GM23248 (cell line): ENCODE results near the gene ZNF687. TPM values are rescaled to one million over a fixed set of nuclear protein-coding genes. Genes with fewer than 3 reads are reported as not detected.
A peak's percentile ranks its signal among the peaks of the same experiment; 100 is the strongest.

Experiments used
- DNase-seq: peaks from one replicate; pipeline ENCODE4 v3.0.0-alpha.2; 2015
- H2AFZ ChIP-seq: fragments of 200-600 bp; sonication (generic); 2 replicates; pipeline ENCODE4 v1.6.1; 2016; ENCODE audit warnings: antibody characterized with exemption
- H3F3A ChIP-seq: fragments of 200-600 bp; sonication (generic); 2 replicates; pipeline ENCODE4 v1.6.1; 2016; ENCODE audit warnings: mild to moderate bottlenecking, antibody characterized with exemption, mixed run types; ENCODE audit not compliant: insufficient read depth
- H3K27ac ChIP-seq: fragments of 200-600 bp; sonication (generic); 2 replicates; pipeline ENCODE4 v1.5.1; 2016; ENCODE audit warnings: mild to moderate bottlenecking
- H3K27me3 ChIP-seq: fragments of 200-600 bp; sonication (generic); replicated peaks from 2 replicates; pipeline ENCODE4 v1.6.1; 2016; ENCODE audit warnings: mild to moderate bottlenecking; ENCODE audit not compliant: insufficient read depth
- H3K36me3 ChIP-seq: fragments of 200-600 bp; sonication (generic); 2 replicates; pipeline ENCODE4 v1.6.1; 2016; ENCODE audit warnings: low read depth, mild to moderate bottlenecking
- H3K4me1 ChIP-seq: fragments of 200-600 bp; sonication (generic); 2 replicates; pipeline ENCODE4 v1.6.1; 2016; ENCODE audit warnings: mild to moderate bottlenecking; ENCODE audit not compliant: insufficient read depth
- H3K4me2 ChIP-seq: fragments of 200-600 bp; sonication (generic); one replicate; pipeline ENCODE4 v1.6.1; 2016; ENCODE audit warnings: mild to moderate bottlenecking; ENCODE audit not compliant: unreplicated experiment
- H3K4me3 ChIP-seq: fragments of 200-600 bp; sonication (generic); 2 replicates; pipeline ENCODE4 v1.5.1; 2016; ENCODE audit warnings: mild to moderate bottlenecking
- H3K79me2 ChIP-seq: fragments of 200-600 bp; sonication (generic); 2 replicates; pipeline ENCODE4 v1.6.1; 2016; ENCODE audit warnings: mild to moderate bottlenecking; ENCODE audit not compliant: insufficient read depth
- H3K9ac ChIP-seq: fragments of 200-600 bp; sonication (generic); 2 replicates; pipeline ENCODE4 v1.6.1; 2016; ENCODE audit warnings: mild to moderate bottlenecking
- H3K9me2 ChIP-seq: fragments of 200-600 bp; sonication (generic); 2 replicates; pipeline ENCODE4 v1.6.1; 2016; ENCODE audit warnings: mixed run types, mild to moderate bottlenecking, moderate library complexity; ENCODE audit not compliant: insufficient read depth
- H3K9me3 ChIP-seq: fragments of 200-600 bp; sonication (generic); one replicate; pipeline ENCODE4 v1.6.1; 2017; ENCODE audit warnings: low read depth
- H4K20me1 ChIP-seq: fragments of 200-600 bp; sonication (generic); 2 replicates; pipeline ENCODE4 v1.6.0; 2016; ENCODE audit not compliant: insufficient read depth
- EZH2 ChIP-seq: fragments of 200-600 bp; sonication (generic); IDR thresholded peaks from 2 replicates; pipeline ENCODE4 v1.6.1; 2018; ENCODE audit warnings: antibody characterized with exemption, mild to moderate bottlenecking; ENCODE audit not compliant: insufficient read depth, poor library complexity, severe bottlenecking
- EZH2phosphoT487 ChIP-seq: fragments of 200-600 bp; sonication (generic); IDR thresholded peaks from 2 replicates; pipeline ENCODE4 v1.6.1; 2018; ENCODE audit warnings: antibody characterized with exemption, moderate library complexity, mild to moderate bottlenecking, low read depth; ENCODE audit not compliant: insufficient read depth
- WGBS, 2 experiments: methylation state at CpG; one replicate each; pipeline ENCODE4 v1.1.6; 2015 to 2017; ENCODE audit warnings: low lambda C conversion rate in 2 of 2, low coverage in 1 of 2; ENCODE audit errors: missing lambda C conversion rate in 2 of 2; 5-methylcytosine and 5-hydroxymethylcytosine counted together
- in situ Hi-C: fragments of 300-500 bp; cut with MboI; formaldehyde crosslinking; loops from 2 replicates; pipeline ENCODE4 v1.15.0; 2020
- polyA plus RNA-seq: library from polyadenylated mRNA; unstranded; fragments of >200 nt; fragmentation: Nextera tagmentation; extraction: Ambion mirVana; gene quantifications from 2 replicates; pipeline ENCODE4 v1.2.1, GENCODE V29; 2016
- total RNA-seq: library from RNA; depleted of rRNA; stranded (reverse); fragments of >200 nt; shearing (Covaris generic); gene quantifications from 2 replicates; pipeline ENCODE4 v1.2.3, GENCODE V29; 2014

ZNF687 gene
- total and polyA plus RNA-seq, 2 experiments from 2014 or later = 3.0 to 21.5 TPM

DNA sequence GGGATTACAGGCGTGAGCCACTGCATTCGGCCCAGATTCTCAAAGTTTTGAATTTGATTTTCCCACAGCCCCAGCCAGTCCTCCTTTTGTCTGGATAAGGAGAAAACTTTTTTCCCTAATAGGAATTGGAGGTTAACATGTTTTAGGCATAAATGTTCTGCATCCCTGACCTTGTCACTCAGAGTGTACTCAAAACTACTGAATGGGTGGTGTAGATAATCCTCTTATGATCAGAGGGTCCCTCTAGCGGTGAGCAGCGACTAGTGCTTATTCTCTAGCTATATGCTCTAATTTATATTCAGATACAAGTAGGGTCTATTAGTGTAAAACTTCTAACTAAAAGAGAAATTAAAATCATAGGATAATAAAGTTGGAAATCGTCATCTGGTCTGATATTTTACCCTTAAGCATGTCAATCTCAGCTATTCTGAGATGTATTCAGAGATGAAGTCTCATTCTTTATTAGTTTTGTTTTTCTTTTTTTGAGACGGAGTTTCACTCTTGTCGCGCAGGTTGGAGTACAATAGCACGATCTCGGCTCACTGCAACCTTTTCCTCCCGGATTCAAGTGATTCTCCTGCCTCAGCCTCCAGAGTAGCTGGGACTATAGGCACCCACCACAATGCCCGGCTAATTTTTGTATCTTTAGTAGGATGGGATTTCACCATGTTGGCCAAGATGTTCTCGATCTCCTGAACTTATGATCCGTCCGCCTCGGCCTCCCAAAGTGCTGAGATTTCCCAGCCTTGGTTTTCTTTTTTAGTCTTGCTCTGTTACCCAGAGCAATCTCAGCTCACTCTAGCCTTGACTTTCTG lies 30.2 kb upstream of the ZNF687 start:
- TF ChIP-seq EZH2phosphoT487 (no peak), EZH2 (no peak)
- no peaks in the 10 kb centered on the region for H4K20me1 ChIP-seq

DNA sequence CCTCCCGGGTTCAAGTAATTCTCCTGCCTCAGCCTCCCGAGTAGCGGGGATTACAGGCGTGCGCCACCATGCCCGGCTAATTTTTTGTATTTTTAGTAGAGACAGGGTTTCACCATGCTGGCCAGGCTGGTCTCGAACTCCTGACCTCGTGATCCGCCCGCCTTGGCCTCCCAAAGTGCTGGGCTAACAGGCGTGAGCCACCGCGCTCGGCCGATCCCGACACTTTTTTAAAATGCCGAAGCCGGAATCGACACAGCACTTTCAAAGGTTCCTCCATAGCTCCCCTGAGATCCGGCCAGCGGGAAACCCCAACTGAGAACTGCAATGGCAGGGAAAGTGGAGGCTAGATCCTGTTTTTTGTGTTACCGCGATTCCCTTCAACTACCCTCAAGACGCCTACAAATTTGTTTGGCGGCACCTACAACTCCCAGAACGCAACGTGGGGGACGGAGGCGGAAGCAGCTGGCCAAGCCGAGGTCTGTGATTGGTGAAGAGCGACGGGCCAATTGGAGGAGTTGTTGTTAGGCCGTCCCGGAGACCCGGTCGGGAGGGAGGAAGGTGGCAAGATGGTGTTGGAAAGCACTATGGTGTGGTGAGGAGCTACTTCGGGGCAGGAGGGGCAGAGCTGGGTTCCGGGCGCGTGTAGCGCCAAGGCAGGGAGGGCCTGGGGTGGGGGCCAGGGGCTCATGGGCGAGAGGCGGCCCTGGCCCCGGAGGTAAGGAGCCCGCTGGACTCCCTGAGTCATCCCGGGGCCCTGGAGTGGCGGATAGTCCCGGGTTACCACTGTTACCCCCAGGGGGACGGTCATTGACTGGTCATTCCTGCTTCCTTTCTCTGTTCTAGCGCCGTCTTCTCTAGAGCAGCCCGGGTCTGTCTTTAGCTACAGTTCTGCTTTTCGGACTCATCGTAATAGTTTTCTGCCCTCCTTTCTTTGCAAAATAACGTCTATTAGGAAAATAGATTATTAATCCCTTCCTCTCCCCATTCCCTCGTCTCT lies 27.6 kb upstream of the ZNF687 start, which contains the start of gene PSMD4:
PSMD4 (plus strand) TSS at position 518 of the 997 bp plus-strand sequence; CDS start at position 567, 49 bp downstream.
- H3K9me3 ChIP-seq = no peaks in the 10 kb centered on the region
- H4K20me1 ChIP-seq = peaks cover 5% of the 10 kb centered on the region; the same call in 1 of the 2 replicates
- peaks cover 12% of the 10 kb centered on the region for H3K36me3 ChIP-seq
- peak within 1 kb of the TSS; percentile 95 for H3K4me3 ChIP-seq
- H3K9ac ChIP-seq = peak within 1 kb of the TSS; percentile 86
- 8 to 10% methylated on average over 41 to 56 of the region's 56 CpGs for WGBS, 2 experiments
- peak; percentile 98 for DNase-seq
- H3K79me2 ChIP-seq = peaks cover 46% of the 10 kb centered on the region
- in situ Hi-C loops = no loop called here
- H3F3A ChIP-seq = peaks cover 50% of the 10 kb centered on the region
- no peaks in the 10 kb centered on the region for H3K9me2 ChIP-seq
- H3K4me2 ChIP-seq = peak within 1 kb of the TSS; percentile 98
- TF ChIP-seq EZH2phosphoT487 = no peak
- no peak for TF ChIP-seq EZH2
- H3K27me3 ChIP-seq = no peaks in the 10 kb centered on the region
- H3K4me1 ChIP-seq = peaks cover 10% of the 10 kb centered on the region; the same call in 1 of the 2 replicates
- H2AFZ ChIP-seq = peak within 1 kb of the TSS; percentile 86
- peak within 1 kb of the TSS; percentile 76 for H3K27ac ChIP-seq

More for the DNA sequence above, 30.2 kb upstream of the ZNF687 start:
- Histone ChIP-seq H3K9me2 (no peaks in the 10 kb centered on the region), H3K27me3 (no peaks in the 10 kb centered on the region), H2AFZ (no peak overlapping the region), H3K79me2 (peaks cover 20% of the 10 kb centered on the region), H3K27ac (peak overlapping the region; percentile 40), H3K9ac (no peak overlapping the region), H3K4me1 (peaks cover 10% of the 10 kb centered on the region; the same call in 1 of the 2 replicates), H3F3A (peaks cover 71% of the 10 kb centered on the region), H3K4me3 (no peak overlapping the region), H3K9me3 (no peaks in the 10 kb centered on the region), H3K36me3 (peaks cover 37% of the 10 kb centered on the region), H3K4me2 (no peak overlapping the region)
- in situ Hi-C loops = no loop called here
- WGBS, 2 experiments = 56 to 60% methylated on average over 16 of the region's 16 CpGs
- peak; percentile 90 for DNase-seq

DNA sequence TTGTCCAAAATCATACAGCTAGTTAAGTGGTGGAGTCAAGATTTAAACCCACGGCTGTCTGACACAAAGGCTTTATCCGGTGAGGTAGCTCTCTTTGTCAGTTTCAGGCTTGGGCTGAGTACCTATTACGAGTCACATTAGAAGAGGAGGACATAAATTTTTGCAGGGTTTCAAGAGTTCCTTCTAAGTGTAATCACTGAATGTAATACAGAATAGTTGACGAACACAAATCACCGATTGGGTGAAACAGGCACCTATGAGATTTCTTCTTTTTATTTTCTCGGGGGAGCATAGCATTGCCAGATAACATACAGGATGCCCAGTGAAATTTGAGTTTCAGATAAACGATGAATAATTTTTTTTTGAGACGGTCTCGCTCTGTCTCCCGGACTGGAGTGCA lies 26.7 kb upstream of the ZNF687 start:
- no peak for TF ChIP-seq EZH2phosphoT487
- peaks cover 10% of the 10 kb centered on the region; the same call in 1 of the 2 replicates for H3K4me1 ChIP-seq
- DNase-seq = peak; percentile 51
- peak overlapping the region; percentile 98 for H3K4me2 ChIP-seq
- peak overlapping the region; percentile 76 for H3K27ac ChIP-seq
- H3K79me2 ChIP-seq = peaks cover 55% of the 10 kb centered on the region
- 24% methylated on average over 10 of the region's 10 CpGs for WGBS, 2 experiments
- H2AFZ ChIP-seq = peak overlapping the region; percentile 86
- in situ Hi-C loops = no loop called here
- no peaks in the 10 kb centered on the region for H3K9me2 ChIP-seq
- peaks cover 5% of the 10 kb centered on the region; the same call in 1 of the 2 replicates for H4K20me1 ChIP-seq
- peak overlapping the region; percentile 95 for H3K4me3 ChIP-seq
- peaks cover 6% of the 10 kb centered on the region for H3K36me3 ChIP-seq
- H3K9me3 ChIP-seq = no peaks in the 10 kb centered on the region
- H3F3A ChIP-seq = peaks cover 42% of the 10 kb centered on the region
- no peaks in the 10 kb centered on the region for H3K27me3 ChIP-seq
- peak overlapping the region; percentile 86 for H3K9ac ChIP-seq

DNA sequence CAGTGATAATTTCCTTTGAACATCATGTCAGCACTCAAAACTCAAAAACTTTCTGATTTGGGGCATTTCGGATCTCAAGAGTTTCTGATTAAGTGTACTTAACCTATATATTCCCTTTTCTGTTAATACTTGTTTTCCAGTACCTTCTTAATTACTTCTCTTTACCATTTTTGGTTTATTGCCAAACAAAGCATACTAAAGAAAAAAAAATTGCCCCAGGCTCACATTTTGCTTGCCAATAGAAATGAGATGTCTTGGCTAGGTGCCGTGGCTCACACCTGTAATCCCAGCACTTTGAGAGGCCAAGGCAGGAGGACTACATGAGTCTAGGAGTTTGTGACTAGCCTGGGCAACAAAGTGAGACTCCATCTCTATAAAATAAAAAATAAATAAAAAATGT lies 22.7 kb upstream of the ZNF687 start:
- Histone ChIP-seq H3K9me3 (no peaks in the 10 kb centered on the region), H3K4me2 (no peak overlapping the region), H3K79me2 (peaks cover 90% of the 10 kb centered on the region), H3K36me3 (peaks cover 21% of the 10 kb centered on the region; the same call in 1 of the 2 replicates), H4K20me1 (peaks cover 5% of the 10 kb centered on the region; the same call in 1 of the 2 replicates), H3K9ac (no peak overlapping the region), H3K9me2 (no peaks in the 10 kb centered on the region), H3K4me1 (peaks cover 10% of the 10 kb centered on the region; the same call in 1 of the 2 replicates), H3F3A (peaks cover 9% of the 10 kb centered on the region), H3K27ac (no peak overlapping the region), H2AFZ (no peak overlapping the region), H3K27me3 (no peaks in the 10 kb centered on the region), H3K4me3 (no peak overlapping the region)
- 97 to 98% methylated on average over 2 of the region's 2 CpGs for WGBS, 2 experiments
- DNase-seq = no peak
- TF ChIP-seq EZH2phosphoT487 = no peak
- no peak for TF ChIP-seq EZH2
- in situ Hi-C loops = no loop called here
